ENCODE results near the gene KRTAP5-6. TPM values are rescaled to one million over a fixed set of nuclear protein-coding genes. Genes with fewer than 3 reads are reported as not detected.

Gene KRTAP5-6
- polyA plus RNA-seq, 1 donor (not counting 4 experiments of a cell fraction or from before 2014, with no cell fraction given) = not detected

DNA sequence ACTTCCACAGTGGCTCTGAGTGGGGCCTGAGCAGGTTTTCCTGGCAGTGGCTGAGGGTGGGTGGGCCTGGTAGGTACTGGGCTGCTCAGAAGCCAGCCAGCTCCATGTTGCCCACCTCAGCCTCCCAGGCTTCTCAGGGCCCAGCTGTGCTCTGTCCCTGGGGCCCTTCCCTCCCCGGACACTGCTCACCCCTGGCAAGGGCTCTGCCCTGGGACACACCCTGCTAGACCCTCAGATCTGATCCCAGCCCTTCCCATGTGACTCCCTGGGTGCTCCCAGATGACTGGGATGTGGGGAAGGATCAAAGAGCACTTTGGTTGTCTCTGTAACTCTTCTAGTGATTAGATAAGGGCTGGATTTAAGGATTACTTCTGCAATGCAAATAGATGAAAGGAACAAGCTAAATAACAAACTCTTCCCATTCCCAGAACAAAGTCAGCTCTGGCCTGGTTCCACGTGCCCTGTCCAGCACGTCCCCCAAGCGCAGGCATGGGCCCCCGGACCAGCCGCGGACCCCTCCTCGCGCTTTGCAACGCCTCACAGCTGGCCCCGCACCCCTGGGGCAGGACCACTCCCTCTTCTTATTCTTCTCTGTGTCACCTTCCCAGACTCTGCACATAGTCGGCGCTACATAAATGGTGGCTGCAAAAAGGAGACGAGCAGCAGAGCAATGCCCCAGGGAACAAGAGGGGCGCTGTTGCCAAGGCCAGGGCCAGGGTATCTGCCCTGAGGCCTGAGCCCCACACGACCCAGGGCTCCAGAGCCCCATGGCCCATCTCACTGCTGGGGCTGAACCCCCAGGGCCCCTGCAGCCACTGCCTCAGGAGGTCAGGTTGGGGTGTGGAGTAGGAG is 5.7 kb upstream of the KRTAP5-6 start:
- no peak overlapping the region for H3K4me3 ChIP-seq (ENCODE audit: control insufficient read depth in 2 of 3, extremely low read depth in 1 of 3, insufficient read depth in 2 of 3, low read depth in 1 of 3, low read length in 3 of 3)
- H3K27me3 ChIP-seq (ENCODE audit: control insufficient read depth, extremely low read depth, insufficient read depth, low read length) = no peaks in the 10 kb centered on the region
- no peak overlapping the region for H3K9ac ChIP-seq (ENCODE audit: control insufficient read depth, extremely low read depth, insufficient read depth, low read length)
- no peaks in the 10 kb centered on the region for H3K36me3 ChIP-seq (ENCODE audit: control insufficient read depth in 2 of 2, extremely low read depth in 1 of 2, insufficient read depth in 2 of 2, low read length in 2 of 2)
- H3K4me1 ChIP-seq (ENCODE audit: control insufficient read depth, extremely low read depth, insufficient read depth, low read length) = peaks cover 7% of the 10 kb centered on the region
- FAIRE-seq = no peak
- H3K9me3 ChIP-seq (ENCODE audit: control insufficient read depth, low read depth, low read length) = no peaks in the 10 kb centered on the region
- no peak overlapping the region for H2AFZ ChIP-seq (ENCODE audit: control insufficient read depth, low read length)
- H3K9me1 ChIP-seq (ENCODE audit: control insufficient read depth, extremely low read depth, insufficient read depth, low read length) = no peaks in the 10 kb centered on the region
- H3K4me2 ChIP-seq (ENCODE audit: control insufficient read depth, extremely low read depth, insufficient read depth, low read depth, low read length) = no peak overlapping the region
- no peak overlapping the region for H3K27ac ChIP-seq (ENCODE audit: control insufficient read depth, insufficient read depth, low read length)
- TF ChIP-seq, protein P1, sequence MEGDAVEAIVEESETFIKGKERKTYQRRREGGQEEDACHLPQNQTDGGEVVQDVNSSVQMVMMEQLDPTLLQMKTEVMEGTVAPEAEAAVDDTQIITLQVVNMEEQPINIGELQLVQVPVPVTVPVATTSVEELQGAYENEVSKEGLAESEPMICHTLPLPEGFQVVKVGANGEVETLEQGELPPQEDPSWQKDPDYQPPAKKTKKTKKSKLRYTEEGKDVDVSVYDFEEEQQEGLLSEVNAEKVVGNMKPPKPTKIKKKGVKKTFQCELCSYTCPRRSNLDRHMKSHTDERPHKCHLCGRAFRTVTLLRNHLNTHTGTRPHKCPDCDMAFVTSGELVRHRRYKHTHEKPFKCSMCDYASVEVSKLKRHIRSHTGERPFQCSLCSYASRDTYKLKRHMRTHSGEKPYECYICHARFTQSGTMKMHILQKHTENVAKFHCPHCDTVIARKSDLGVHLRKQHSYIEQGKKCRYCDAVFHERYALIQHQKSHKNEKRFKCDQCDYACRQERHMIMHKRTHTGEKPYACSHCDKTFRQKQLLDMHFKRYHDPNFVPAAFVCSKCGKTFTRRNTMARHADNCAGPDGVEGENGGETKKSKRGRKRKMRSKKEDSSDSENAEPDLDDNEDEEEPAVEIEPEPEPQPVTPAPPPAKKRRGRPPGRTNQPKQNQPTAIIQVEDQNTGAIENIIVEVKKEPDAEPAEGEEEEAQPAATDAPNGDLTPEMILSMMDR (optimal IDR thresholded peaks at IDR 0.05 in 1 of 3, IDR thresholded peaks at IDR 0.05 in 1 of 3, conservative IDR thresholded peaks at IDR 0.05 in 1 of 3; ENCODE audit: extremely low read depth in 1 of 3, insufficient read depth in 2 of 3, low read length in 3 of 3) = no peak
- TF ChIP-seq EZH2 (IDR thresholded peaks at IDR 0.05; ENCODE audit: low read length) = no peak
- no peak for DNase-seq (ENCODE audit: low read depth, low spot score)
- no peaks in the 10 kb centered on the region for H3K79me2 ChIP-seq (ENCODE audit: control insufficient read depth, insufficient read depth, low read length)
- dilution Hi-C loops (cut with MboI; ENCODE audit: extremely low pct_ligation_motif_present, low sequenced_read_pairs) = no loop called here
- H4K20me1 ChIP-seq (ENCODE audit: control insufficient read depth, extremely low read depth, insufficient read depth, low read length) = no peaks in the 10 kb centered on the region

GRCh38 chr11:1691878-1692707 is 4.9 kb upstream of the KRTAP5-6 start:
- Histone ChIP-seq H3K27ac (ENCODE audit: control insufficient read depth, insufficient read depth, low read length) (no peak overlapping the region), H3K36me3 (ENCODE audit: control insufficient read depth in 2 of 2, extremely low read depth in 1 of 2, insufficient read depth in 2 of 2, low read length in 2 of 2) (no peaks in the 10 kb centered on the region), H3K9me1 (ENCODE audit: control insufficient read depth, extremely low read depth, insufficient read depth, low read length) (no peaks in the 10 kb centered on the region), H3K9me3 (ENCODE audit: control insufficient read depth, low read depth, low read length) (no peaks in the 10 kb centered on the region), H3K9ac (ENCODE audit: control insufficient read depth, extremely low read depth, insufficient read depth, low read length) (no peak overlapping the region), H3K27me3 (ENCODE audit: control insufficient read depth, extremely low read depth, insufficient read depth, low read length) (peaks cover 3% of the 10 kb centered on the region), H3K4me1 (ENCODE audit: control insufficient read depth, extremely low read depth, insufficient read depth, low read length) (peaks cover 7% of the 10 kb centered on the region), H3K79me2 (ENCODE audit: control insufficient read depth, insufficient read depth, low read length) (no peaks in the 10 kb centered on the region), H4K20me1 (ENCODE audit: control insufficient read depth, extremely low read depth, insufficient read depth, low read length) (no peaks in the 10 kb centered on the region), H2AFZ (ENCODE audit: control insufficient read depth, low read length) (no peak overlapping the region), H3K4me3 (ENCODE audit: control insufficient read depth in 2 of 3, extremely low read depth in 1 of 3, insufficient read depth in 2 of 3, low read depth in 1 of 3, low read length in 3 of 3) (no peak overlapping the region), H3K4me2 (ENCODE audit: control insufficient read depth, extremely low read depth, insufficient read depth, low read depth, low read length) (no peak overlapping the region)
- FAIRE-seq (no peak), DNase-seq (ENCODE audit: low read depth, low spot score) (no peak)
- TF ChIP-seq EZH2 (IDR thresholded peaks at IDR 0.05; ENCODE audit: low read length) = no peak
- TF ChIP-seq, protein P1 (optimal IDR thresholded peaks at IDR 0.05 in 1 of 3, IDR thresholded peaks at IDR 0.05 in 1 of 3, conservative IDR thresholded peaks at IDR 0.05 in 1 of 3; ENCODE audit: extremely low read depth in 1 of 3, insufficient read depth in 2 of 3, low read length in 3 of 3) = no peak
- dilution Hi-C loops (cut with MboI; ENCODE audit: extremely low pct_ligation_motif_present, low sequenced_read_pairs) = no loop called here
